ENCODE measurements around the gene SLC12A7.

SLC12A7 gene

GRCh38 chr5:1034986-1035385, 76.9 kb downstream of the SLC12A7 start:
- DNase-seq = no peak
- no peak overlapping the region for H3K4ac ChIP-seq (ENCODE audit: low read depth, low read length)
- no peak overlapping the region for H2BK12ac ChIP-seq (ENCODE audit: low read length)
- no peaks in the 10 kb centered on the region for H3K79me1 ChIP-seq (ENCODE audit: low read length)
- H2AK5ac ChIP-seq (ENCODE audit: low read length) = no peak overlapping the region
- H3K9ac ChIP-seq (ENCODE audit: low read length) = no peak overlapping the region
- H3K9me3 ChIP-seq (ENCODE audit: insufficient read depth, low read depth, low read length) = peaks cover 12% of the 10 kb centered on the region
- no peak overlapping the region for H2BK120ac ChIP-seq (ENCODE audit: insufficient read depth, low read length, poor library complexity)
- H3K4me3 ChIP-seq (ENCODE audit: low read depth, low read length) = no peak overlapping the region
- H4K12ac ChIP-seq (ENCODE audit: low read depth, low read length) = no peak overlapping the region
- no peak overlapping the region for H3K14ac ChIP-seq (ENCODE audit: low read length)
- 100% methylated on average over 2 of the region's 2 CpGs for WGBS (ENCODE audit: extremely low coverage, insufficient coverage, insufficient read length)
- no peaks in the 10 kb centered on the region for H3K27me3 ChIP-seq (ENCODE audit: insufficient read depth, low read length)
- no peak overlapping the region for H3K27ac ChIP-seq (ENCODE audit: low read depth, low read length)
- no peak overlapping the region for H2BK5ac ChIP-seq (ENCODE audit: low read depth, low read length, poor library complexity)
- H4K91ac ChIP-seq (ENCODE audit: low read depth, low read length) = no peak overlapping the region
- H3K4me2 ChIP-seq (ENCODE audit: low read length) = no peak overlapping the region
- no peak overlapping the region for H4K8ac ChIP-seq (ENCODE audit: low read depth, low read length)
- no peaks in the 10 kb centered on the region for H3K79me2 ChIP-seq (ENCODE audit: control insufficient read depth, insufficient read depth, low read length, poor library complexity)
- no peaks in the 10 kb centered on the region for H3K36me3 ChIP-seq (ENCODE audit: control insufficient read depth in 1 of 2, insufficient read depth in 2 of 2, low read length in 2 of 2)
- no peaks in the 10 kb centered on the region for H3K4me1 ChIP-seq (ENCODE audit: control insufficient read depth in 1 of 2, insufficient read depth in 2 of 2, low read length in 2 of 2)
- H2AFZ ChIP-seq (ENCODE audit: insufficient read depth, low read length, poor library complexity) = no peak overlapping the region
- H3K23ac ChIP-seq (ENCODE audit: low read length) = no peak overlapping the region
- H3K18ac ChIP-seq (ENCODE audit: low read length) = no peak overlapping the region

- H3K27ac ChIP-seq (ENCODE audit: low read depth, low read length) = no peak overlapping the region
- H3K4me1 ChIP-seq (ENCODE audit: control insufficient read depth in 1 of 2, insufficient read depth in 2 of 2, low read length in 2 of 2) = no peaks in the 10 kb centered on the region
- no peak overlapping the region for H3K18ac ChIP-seq (ENCODE audit: low read length)
- H3K9me3 ChIP-seq (ENCODE audit: insufficient read depth, low read depth, low read length) = peaks cover 8% of the 10 kb centered on the region
- no peak overlapping the region for H2AFZ ChIP-seq (ENCODE audit: insufficient read depth, low read length, poor library complexity)
- WGBS (ENCODE audit: extremely low coverage, insufficient coverage, insufficient read length) = no CpG with 5 or more reads among the region's 17 CpGs
- H3K36me3 ChIP-seq (ENCODE audit: control insufficient read depth in 1 of 2, insufficient read depth in 2 of 2, low read length in 2 of 2) = no peaks in the 10 kb centered on the region
- H3K4me2 ChIP-seq (ENCODE audit: low read length) = no peak overlapping the region
- H3K4me3 ChIP-seq (ENCODE audit: low read depth, low read length) = no peak overlapping the region
- H3K79me2 ChIP-seq (ENCODE audit: control insufficient read depth, insufficient read depth, low read length, poor library complexity) = no peaks in the 10 kb centered on the region
- no peak overlapping the region for H2BK12ac ChIP-seq (ENCODE audit: low read length)
- no peak overlapping the region for H3K23ac ChIP-seq (ENCODE audit: low read length)
- DNase-seq = no peak
- no peak overlapping the region for H2BK5ac ChIP-seq (ENCODE audit: low read depth, low read length, poor library complexity)
- no peak overlapping the region for H3K9ac ChIP-seq (ENCODE audit: low read length)
- no peaks in the 10 kb centered on the region for H3K79me1 ChIP-seq (ENCODE audit: low read length)
- H4K12ac ChIP-seq (ENCODE audit: low read depth, low read length) = no peak overlapping the region
- no peaks in the 10 kb centered on the region for H3K27me3 ChIP-seq (ENCODE audit: insufficient read depth, low read length)
- H4K8ac ChIP-seq (ENCODE audit: low read depth, low read length) = no peak overlapping the region
- no peak overlapping the region for H2BK120ac ChIP-seq (ENCODE audit: insufficient read depth, low read length, poor library complexity)
- H4K91ac ChIP-seq (ENCODE audit: low read depth, low read length) = no peak overlapping the region
- H3K14ac ChIP-seq (ENCODE audit: low read length) = no peak overlapping the region
- H2AK5ac ChIP-seq (ENCODE audit: low read length) = no peak overlapping the region
- H3K4ac ChIP-seq (ENCODE audit: low read depth, low read length) = no peak overlapping the region
Measured at GRCh38 chr5:1034421-1034905, 77.4 kb downstream of the SLC12A7 start.

GRCh38 chr5:1033606-1034420, 78.0 kb downstream of the SLC12A7 start:
- Histone ChIP-seq H3K4me3 (ENCODE audit: low read depth, low read length) (no peak overlapping the region), H4K8ac (ENCODE audit: low read depth, low read length) (no peak overlapping the region), H4K12ac (ENCODE audit: low read depth, low read length) (no peak overlapping the region), H3K9me3 (ENCODE audit: insufficient read depth, low read depth, low read length) (peaks cover 6% of the 10 kb centered on the region), H3K4ac (ENCODE audit: low read depth, low read length) (no peak overlapping the region), H3K9ac (ENCODE audit: low read length) (no peak overlapping the region), H2AFZ (ENCODE audit: insufficient read depth, low read length, poor library complexity) (no peak overlapping the region), H2BK12ac (ENCODE audit: low read length) (no peak overlapping the region), H3K36me3 (ENCODE audit: control insufficient read depth in 1 of 2, insufficient read depth in 2 of 2, low read length in 2 of 2) (no peaks in the 10 kb centered on the region), H3K27me3 (ENCODE audit: insufficient read depth, low read length) (no peaks in the 10 kb centered on the region), H2AK5ac (ENCODE audit: low read length) (no peak overlapping the region), H2BK120ac (ENCODE audit: insufficient read depth, low read length, poor library complexity) (no peak overlapping the region), H3K14ac (ENCODE audit: low read length) (no peak overlapping the region), H3K18ac (ENCODE audit: low read length) (no peak overlapping the region), H2BK5ac (ENCODE audit: low read depth, low read length, poor library complexity) (no peak overlapping the region), H3K4me1 (ENCODE audit: control insufficient read depth in 1 of 2, insufficient read depth in 2 of 2, low read length in 2 of 2) (no peaks in the 10 kb centered on the region), H3K27ac (ENCODE audit: low read depth, low read length) (no peak overlapping the region), H3K4me2 (ENCODE audit: low read length) (no peak overlapping the region), H3K79me2 (ENCODE audit: control insufficient read depth, insufficient read depth, low read length, poor library complexity) (no peaks in the 10 kb centered on the region), H3K23ac (ENCODE audit: low read length) (no peak overlapping the region), H3K79me1 (ENCODE audit: low read length) (no peaks in the 10 kb centered on the region), H4K91ac (ENCODE audit: low read depth, low read length) (no peak overlapping the region)
- no CpG with 5 or more reads among the region's 29 CpGs for WGBS (ENCODE audit: extremely low coverage, insufficient coverage, insufficient read length)
- no peak for DNase-seq

GRCh38 chr5:1033178-1033577, 78.7 kb downstream of the SLC12A7 start:
- Histone ChIP-seq H3K79me1 (ENCODE audit: low read length) (no peaks in the 10 kb centered on the region), H3K4me2 (ENCODE audit: low read length) (no peak overlapping the region), H2BK5ac (ENCODE audit: low read depth, low read length, poor library complexity) (no peak overlapping the region), H3K14ac (ENCODE audit: low read length) (no peak overlapping the region), H3K18ac (ENCODE audit: low read length) (no peak overlapping the region), H3K4ac (ENCODE audit: low read depth, low read length) (no peak overlapping the region), H3K36me3 (ENCODE audit: control insufficient read depth in 1 of 2, insufficient read depth in 2 of 2, low read length in 2 of 2) (no peaks in the 10 kb centered on the region), H4K8ac (ENCODE audit: low read depth, low read length) (no peak overlapping the region), H3K27me3 (ENCODE audit: insufficient read depth, low read length) (no peaks in the 10 kb centered on the region), H2BK120ac (ENCODE audit: insufficient read depth, low read length, poor library complexity) (no peak overlapping the region), H2BK12ac (ENCODE audit: low read length) (no peak overlapping the region), H3K4me3 (ENCODE audit: low read depth, low read length) (no peak overlapping the region), H3K79me2 (ENCODE audit: control insufficient read depth, insufficient read depth, low read length, poor library complexity) (no peaks in the 10 kb centered on the region), H3K27ac (ENCODE audit: low read depth, low read length) (no peak overlapping the region), H3K9me3 (ENCODE audit: insufficient read depth, low read depth, low read length) (peaks cover 5% of the 10 kb centered on the region), H2AK5ac (ENCODE audit: low read length) (no peak overlapping the region), H3K23ac (ENCODE audit: low read length) (no peak overlapping the region), H4K91ac (ENCODE audit: low read depth, low read length) (no peak overlapping the region), H2AFZ (ENCODE audit: insufficient read depth, low read length, poor library complexity) (no peak overlapping the region), H3K9ac (ENCODE audit: low read length) (no peak overlapping the region), H3K4me1 (ENCODE audit: control insufficient read depth in 1 of 2, insufficient read depth in 2 of 2, low read length in 2 of 2) (no peaks in the 10 kb centered on the region), H4K12ac (ENCODE audit: low read depth, low read length) (no peak overlapping the region)
- DNase-seq = no peak
- no CpG with 5 or more reads among the region's 26 CpGs for WGBS (ENCODE audit: extremely low coverage, insufficient coverage, insufficient read length)

Measured in trophoblast cell (in vitro differentiated cells and primary cell).